Measurements from ENCODE around the gene LZTR1.

GRCh38 chr22:21044931-21045584 lies 63.0 kb downstream of the LZTR1 start:
- no peak for TF ChIP-seq CTCF (conservative IDR thresholded peaks at IDR 0.05; ENCODE audit: low read depth, low read length)
- TF ChIP-seq EZH2 (IDR thresholded peaks at IDR 0.05; ENCODE audit: borderline replicate concordance, low read depth, low read length, poor library complexity, severe bottlenecking): no peak

Data from A673 (cell line).